Thoracic aorta (tissue), 2 donors: ENCODE results near the gene PRSS35. TPM values are rescaled to one million over a fixed set of nuclear protein-coding genes. Genes with fewer than 3 reads are reported as not detected.

Experiments used
- ATAC-seq: fragments of 150-250 bp; one replicate; pipeline ENCODE4 v1.8.0; 2017; ENCODE audit warnings: low read depth; ENCODE audit not compliant: insufficient number of reproducible peaks, low FRiP score
- DNase-seq: peaks from one replicate; pipeline ENCODE4 v3.0.0-alpha.2; 2020; ENCODE audit warnings: low spot score
- H3K27ac ChIP-seq, 2 donors: fragments of 200-600 bp; sonication (generic); 1 replicate in 1 of 2; 2 replicates in 1 of 2; pipeline ENCODE4 v1.5.1; 2016; ENCODE audit warnings: mild to moderate bottlenecking in 2 of 2, moderate library complexity in 2 of 2
- H3K27me3 ChIP-seq: fragments of 200-600 bp; sonication (generic); replicated peaks from 2 replicates; pipeline ENCODE4 v1.6.0; 2016; ENCODE audit warnings: mild to moderate bottlenecking; ENCODE audit not compliant: insufficient read depth
- H3K36me3 ChIP-seq: fragments of 200-600 bp; sonication (generic); one replicate; pipeline ENCODE4 v1.5.1; 2016
- H3K4me1 ChIP-seq, 2 donors: fragments of 200-600 bp; sonication (generic); 1 replicate in 1 of 2; 2 replicates in 1 of 2; pipeline versions ENCODE4 v1.5.1 to v1.6.0; 2016; ENCODE audit warnings: low read depth in 2 of 2, mild to moderate bottlenecking in 1 of 2; ENCODE audit not compliant: control insufficient read depth in 1 of 2
- H3K4me3 ChIP-seq: fragments of 200-600 bp; sonication (generic); 2 replicates; pipeline ENCODE4 v1.5.1; 2016; ENCODE audit warnings: mild to moderate bottlenecking
- H3K9me3 ChIP-seq: fragments of 200-600 bp; sonication (generic); 2 replicates; pipeline ENCODE4 v1.5.1; 2016
- total RNA-seq, 2 donors: library from RNA; depleted of rRNA; stranded (reverse); fragments of >200 nt; gene quantifications; one replicate each; pipeline versions ENCODE4 v1.1.0 to v1.2.3, GENCODE V29; 2016
- TF ChIP-seq, protein P1 (sequence below): fragments of 200-600 bp; sonication (generic); IDR thresholded peaks from one replicate; pipeline ENCODE4 v1.5.1; 2019; ENCODE audit warnings: antibody characterized with exemption

Gene PRSS35
- total RNA-seq, 2 donors from 2014 or later, result 3.1 to 4.7 TPM

DNA sequence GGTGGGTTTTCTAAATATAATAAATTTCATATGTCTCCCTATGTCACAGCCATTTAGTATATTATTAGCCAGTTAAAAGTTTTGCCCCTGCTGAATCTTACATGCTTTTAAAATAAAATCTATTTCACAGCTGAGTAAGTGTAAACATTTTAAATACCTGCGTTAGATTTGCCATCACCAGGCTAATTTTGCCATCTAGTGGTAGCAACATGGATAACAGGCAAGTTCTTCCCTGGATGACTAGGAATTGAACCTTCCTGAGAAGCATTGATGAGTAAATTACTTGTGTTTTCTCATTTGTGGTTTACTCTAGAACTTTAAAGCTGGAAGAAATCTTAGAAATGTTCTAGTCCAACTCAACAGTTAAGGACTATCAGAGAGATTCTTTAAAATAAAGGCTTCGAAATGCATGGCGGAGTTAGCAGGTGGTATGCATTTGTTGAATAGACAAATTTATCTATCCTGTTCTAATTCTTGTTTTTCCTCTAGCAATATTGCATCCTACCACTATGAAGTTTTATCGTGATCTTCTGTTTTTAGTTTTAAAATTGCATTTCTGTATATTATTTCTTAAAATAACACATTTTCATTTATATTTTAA, 2.6 kb downstream of the PRSS35 start:
- H3K4me1 ChIP-seq, result peaks cover 16 to 42% of the 10 kb centered on the region in 2 donors
- H3K27me3 ChIP-seq, result no peaks in the 10 kb centered on the region
- H3K9me3 ChIP-seq, result no peaks in the 10 kb centered on the region
- TF ChIP-seq, protein P1, sequence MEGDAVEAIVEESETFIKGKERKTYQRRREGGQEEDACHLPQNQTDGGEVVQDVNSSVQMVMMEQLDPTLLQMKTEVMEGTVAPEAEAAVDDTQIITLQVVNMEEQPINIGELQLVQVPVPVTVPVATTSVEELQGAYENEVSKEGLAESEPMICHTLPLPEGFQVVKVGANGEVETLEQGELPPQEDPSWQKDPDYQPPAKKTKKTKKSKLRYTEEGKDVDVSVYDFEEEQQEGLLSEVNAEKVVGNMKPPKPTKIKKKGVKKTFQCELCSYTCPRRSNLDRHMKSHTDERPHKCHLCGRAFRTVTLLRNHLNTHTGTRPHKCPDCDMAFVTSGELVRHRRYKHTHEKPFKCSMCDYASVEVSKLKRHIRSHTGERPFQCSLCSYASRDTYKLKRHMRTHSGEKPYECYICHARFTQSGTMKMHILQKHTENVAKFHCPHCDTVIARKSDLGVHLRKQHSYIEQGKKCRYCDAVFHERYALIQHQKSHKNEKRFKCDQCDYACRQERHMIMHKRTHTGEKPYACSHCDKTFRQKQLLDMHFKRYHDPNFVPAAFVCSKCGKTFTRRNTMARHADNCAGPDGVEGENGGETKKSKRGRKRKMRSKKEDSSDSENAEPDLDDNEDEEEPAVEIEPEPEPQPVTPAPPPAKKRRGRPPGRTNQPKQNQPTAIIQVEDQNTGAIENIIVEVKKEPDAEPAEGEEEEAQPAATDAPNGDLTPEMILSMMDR, result peak; percentile 84
- no peak overlapping the region for H3K4me3 ChIP-seq
- no peak overlapping the region for H3K27ac ChIP-seq
- H3K36me3 ChIP-seq, result no peaks in the 10 kb centered on the region
- DNase-seq, result no peak
- ATAC-seq, result no peak

DNA sequence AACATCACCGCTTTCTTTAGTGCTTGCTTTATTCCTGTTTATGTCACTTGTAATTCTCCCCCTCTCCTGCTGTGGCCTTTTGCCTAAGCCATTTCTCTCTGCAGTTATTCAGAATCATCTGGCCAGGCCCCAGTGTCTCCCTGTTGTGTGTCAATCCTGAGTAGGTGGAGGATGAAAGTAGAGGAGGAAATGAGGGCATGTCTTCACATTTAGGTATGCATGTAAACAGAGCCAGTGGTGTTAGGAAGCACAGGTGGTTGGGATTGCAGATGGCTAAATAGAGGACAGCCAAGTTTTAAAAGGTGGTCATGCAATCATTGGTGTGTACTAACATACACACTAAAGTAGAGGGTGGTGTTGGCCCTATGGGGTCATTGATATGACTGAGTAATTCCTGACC, 5.2 kb downstream of the PRSS35 start:
- TF ChIP-seq, protein P1, result no peak
- Histone ChIP-seq H3K27ac (no peak overlapping the region), H3K4me3 (no peak overlapping the region), H3K36me3 (no peaks in the 10 kb centered on the region), H3K9me3 (no peaks in the 10 kb centered on the region), H3K27me3 (no peaks in the 10 kb centered on the region), H3K4me1 (peaks cover 14 to 42% of the 10 kb centered on the region in 2 donors)
- no peak for DNase-seq
- ATAC-seq, result no peak

DNA sequence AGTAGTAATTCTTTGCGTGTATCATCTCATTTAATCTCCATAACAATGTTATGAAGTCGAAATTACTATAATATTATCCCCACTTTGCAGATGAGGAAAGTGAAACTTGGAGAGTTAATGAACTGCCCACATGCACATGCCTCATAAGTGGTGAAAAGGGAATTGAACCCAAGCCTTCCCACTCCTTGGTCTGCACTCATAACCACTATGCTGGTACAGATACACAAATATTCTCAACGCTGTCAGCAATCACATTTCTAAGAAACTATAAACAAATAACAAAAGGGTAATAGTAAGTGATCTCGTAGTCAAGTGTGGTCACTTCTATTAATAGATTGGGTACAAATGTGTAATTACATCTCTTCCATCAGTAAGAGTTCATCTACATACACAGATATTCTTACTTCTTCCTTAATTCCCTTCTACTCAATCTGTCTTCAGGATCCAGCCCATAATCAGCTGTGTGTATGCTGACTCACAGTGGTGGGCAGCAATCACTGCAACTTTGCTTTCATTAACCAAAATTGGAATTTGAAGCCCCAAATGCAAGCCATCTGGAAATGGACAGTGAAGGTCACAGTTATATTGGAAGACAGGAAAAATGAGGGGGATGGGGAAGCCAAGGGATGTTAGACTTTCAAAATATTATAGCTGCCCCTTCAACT, 6.6 kb downstream of the PRSS35 start:
- no peak overlapping the region for H3K27ac ChIP-seq
- DNase-seq (no peak), ATAC-seq (no peak)
- no peaks in the 10 kb centered on the region for H3K27me3 ChIP-seq
- no peaks in the 10 kb centered on the region for H3K36me3 ChIP-seq
- H3K4me1 ChIP-seq, result peaks cover 6 to 29% of the 10 kb centered on the region in 2 donors
- H3K9me3 ChIP-seq, result no peaks in the 10 kb centered on the region
- TF ChIP-seq, protein P1, result peak; percentile 40
- peak overlapping the region; percentile 34 for H3K4me3 ChIP-seq

DNA sequence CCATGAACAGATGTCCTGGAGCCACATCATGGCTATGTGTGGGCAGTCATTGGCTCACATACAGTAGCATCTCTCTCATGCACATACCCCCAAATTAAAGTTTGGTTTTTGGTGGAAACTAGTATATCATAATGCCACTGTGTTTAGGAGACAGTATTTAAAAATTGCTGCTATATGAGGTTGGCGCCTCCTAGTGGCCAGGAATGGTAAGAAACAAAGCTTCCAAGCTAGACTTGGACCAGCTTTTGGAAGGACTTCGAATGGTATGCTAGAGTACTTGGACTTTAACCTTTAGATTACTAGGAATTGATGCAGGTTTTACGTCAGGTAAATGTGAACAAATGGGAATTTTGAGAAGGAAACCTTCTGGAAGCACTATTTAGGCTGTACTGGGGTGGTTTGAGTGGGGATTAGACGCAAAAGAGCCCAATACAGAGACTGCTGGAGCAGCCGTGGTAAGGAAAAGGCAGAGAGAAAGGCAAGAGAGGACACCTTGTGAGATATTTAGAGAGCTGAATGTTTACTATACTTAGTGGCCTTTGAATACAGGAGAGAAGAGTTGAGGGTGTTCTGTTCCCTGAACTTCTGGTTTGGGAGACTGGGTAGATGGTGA, 23.8 kb downstream of the PRSS35 start:
- Histone ChIP-seq H3K4me1 (peaks cover 0 to 6% of the 10 kb centered on the region in 2 donors), H3K27ac (peak overlapping the region in 1 of 2 donors; percentile 1), H3K9me3 (no peaks in the 10 kb centered on the region), H3K4me3 (no peak overlapping the region), H3K27me3 (no peaks in the 10 kb centered on the region), H3K36me3 (no peaks in the 10 kb centered on the region)
- DNase-seq, result no peak
- ATAC-seq, result no peak
- TF ChIP-seq, protein P1, result peak; percentile 66
